Karpas-422 (cell line): ENCODE data around the gene DNASE1L2. TPM values are rescaled to one million over a fixed set of nuclear protein-coding genes. Genes with fewer than 3 reads are reported as not detected.
A peak's percentile ranks its signal among the peaks of the same experiment; 100 is the strongest.

ENCODE experiments used
- DNase-seq: peaks from one replicate; pipeline ENCODE4 v3.0.0-alpha.2; 2015
- H2AFZ ChIP-seq: fragments of 200-600 bp; sonication (generic); 2 replicates; pipeline ENCODE4 v1.6.1; 2014; ENCODE audit warnings: antibody characterized with exemption, low read length, mixed read lengths
- H3K27ac ChIP-seq: fragments of 200-600 bp; sonication (generic); 2 replicates; pipeline ENCODE4 v1.5.1; 2014; ENCODE audit warnings: mild to moderate bottlenecking, low read length, moderate library complexity
- H3K27me3 ChIP-seq: fragments of 200-600 bp; sonication (generic); 2 replicates; pipeline ENCODE4 v1.6.1; 2014; ENCODE audit warnings: low read length, mixed read lengths
- H3K36me3 ChIP-seq: fragments of 200-600 bp; sonication (generic); 2 replicates; pipeline ENCODE4 v1.6.1; 2014; ENCODE audit warnings: low read length, mixed read lengths; ENCODE audit not compliant: insufficient read depth
- H3K4me1 ChIP-seq: fragments of 200-600 bp; sonication (generic); 2 replicates; pipeline ENCODE4 v1.6.1; 2014; ENCODE audit warnings: mild to moderate bottlenecking, low read length, mixed read lengths
- H3K4me2 ChIP-seq: fragments of 200-600 bp; sonication (generic); 2 replicates; pipeline ENCODE4 v1.6.1; 2014; ENCODE audit warnings: low read length, low read depth, mild to moderate bottlenecking; ENCODE audit not compliant: poor library complexity, severe bottlenecking
- H3K4me3 ChIP-seq: fragments of 200-600 bp; sonication (generic); 2 replicates; pipeline ENCODE4 v1.5.1; 2014; ENCODE audit warnings: mild to moderate bottlenecking, antibody characterized with exemption, low read length, mixed read lengths
- H3K79me2 ChIP-seq: fragments of 200-600 bp; sonication (generic); 2 replicates; pipeline ENCODE4 v1.6.1; 2014; ENCODE audit warnings: mild to moderate bottlenecking, low read length, mixed read lengths
- H3K9ac ChIP-seq: fragments of 200-600 bp; sonication (generic); 2 replicates; pipeline ENCODE4 v1.6.0; 2014; ENCODE audit warnings: low read length
- H3K9me2 ChIP-seq: fragments of 200-600 bp; sonication (generic), shearing (Covaris generic); replicated peaks from 2 replicates; pipeline ENCODE4 v1.6.0; 2014; ENCODE audit warnings: mild to moderate bottlenecking, low read length, moderate library complexity; ENCODE audit not compliant: insufficient read depth
- H3K9me3 ChIP-seq: fragments of 300-700, 200-600 bp; sonication (generic); 2 replicates; pipeline ENCODE4 v1.6.1; 2014; ENCODE audit warnings: low read length, mixed read lengths
- H4K20me1 ChIP-seq: fragments of 200-600 bp; sonication (generic); 2 replicates; pipeline ENCODE4 v1.6.1; 2014; ENCODE audit warnings: mild to moderate bottlenecking, antibody characterized with exemption, low read length, low read depth; ENCODE audit not compliant: insufficient read depth
- total RNA-seq: library from RNA; depleted of rRNA; stranded (reverse); fragments of >200 nt; shearing (Covaris generic); gene quantifications from 2 replicates; pipeline ENCODE4 v1.2.3, GENCODE V29; 2014; ENCODE audit warnings: low replicate concordance

Gene DNASE1L2
- total RNA-seq, 1 experiment from 2014 or later: 0.78 TPM

GRCh38 chr16:2210386-2211365, 25.6 kb upstream of the DNASE1L2 start, which contains the start of gene BRICD5:
BRICD5 (minus strand) TSS chr16:2210863; CDS start chr16:2210833, 30 bp downstream.
- peaks cover 50% of the 10 kb centered on the region for H3K79me2 ChIP-seq
- no peak within 1 kb of the TSS for H3K27ac ChIP-seq
- H3K9me2 ChIP-seq: no peaks in the 10 kb centered on the region
- peak within 1 kb of the TSS; percentile 96; the same call in 1 of the 2 replicates for H3K9ac ChIP-seq
- H3K4me1 ChIP-seq: peaks cover 43% of the 10 kb centered on the region
- H3K36me3 ChIP-seq: 0 out of 2 replicates have a peak, but pooled peaks cover 5% of the 10 kb centered on the region
- no peak within 1 kb of the TSS for H3K4me2 ChIP-seq
- H2AFZ ChIP-seq: no peak within 1 kb of the TSS
- no peak within 1 kb of the TSS for H3K4me3 ChIP-seq
- peaks cover 16% of the 10 kb centered on the region; the same call in 1 of the 2 replicates for H4K20me1 ChIP-seq
- peak; percentile 57 for DNase-seq
- H3K27me3 ChIP-seq: no peaks in the 10 kb centered on the region
- H3K9me3 ChIP-seq: no peaks in the 10 kb centered on the region

- peaks cover 44% of the 10 kb centered on the region for H3K79me2 ChIP-seq
- H3K4me2 ChIP-seq: peak overlapping the region; percentile 81
- H3K9me3 ChIP-seq: no peaks in the 10 kb centered on the region
- peak overlapping the region; percentile 96 for H3K9ac ChIP-seq
- H4K20me1 ChIP-seq: peaks cover 16% of the 10 kb centered on the region; the same call in 1 of the 2 replicates
- peak overlapping the region; percentile 67 for H3K27ac ChIP-seq
- H3K27me3 ChIP-seq: no peaks in the 10 kb centered on the region
- H3K36me3 ChIP-seq: 0 out of 2 replicates have a peak, but pooled peaks cover 3% of the 10 kb centered on the region
- no peaks in the 10 kb centered on the region for H3K9me2 ChIP-seq
- H2AFZ ChIP-seq: no peak overlapping the region
- H3K4me1 ChIP-seq: peaks cover 39% of the 10 kb centered on the region
- peak overlapping the region; percentile 81; the same call in 1 of the 2 replicates for H3K4me3 ChIP-seq
- DNase-seq: peak; percentile 73
Observed at GRCh38 chr16:2211923-2212347, 24.3 kb upstream of the DNASE1L2 start.

- H3K9me2 ChIP-seq: no peaks in the 10 kb centered on the region
- peak overlapping the region; percentile 96 for H3K9ac ChIP-seq
- peaks cover 16% of the 10 kb centered on the region; the same call in 1 of the 2 replicates for H4K20me1 ChIP-seq
- no peaks in the 10 kb centered on the region for H3K36me3 ChIP-seq
- H3K4me2 ChIP-seq: peak overlapping the region; percentile 81
- DNase-seq: peak; percentile 71
- no peaks in the 10 kb centered on the region for H3K9me3 ChIP-seq
- H3K27ac ChIP-seq: peak overlapping the region; percentile 67
- H3K27me3 ChIP-seq: no peaks in the 10 kb centered on the region
- H3K4me3 ChIP-seq: peak overlapping the region; percentile 81
- peaks cover 32% of the 10 kb centered on the region for H3K4me1 ChIP-seq
- no peak overlapping the region for H2AFZ ChIP-seq
- peaks cover 41% of the 10 kb centered on the region for H3K79me2 ChIP-seq
Observed at GRCh38 chr16:2212362-2213324, 23.6 kb upstream of the DNASE1L2 start.

GRCh38 chr16:2213817-2214718, 22.2 kb upstream of the DNASE1L2 start:
- peak overlapping the region; percentile 81 for H3K4me2 ChIP-seq
- H3K4me1 ChIP-seq: peaks cover 28% of the 10 kb centered on the region
- peaks cover 34% of the 10 kb centered on the region for H3K79me2 ChIP-seq
- no peaks in the 10 kb centered on the region for H3K9me2 ChIP-seq
- H3K4me3 ChIP-seq: peak overlapping the region; percentile 81
- peak overlapping the region; percentile 96 for H3K9ac ChIP-seq
- H3K27ac ChIP-seq: peak overlapping the region; percentile 68
- DNase-seq: peak; percentile 66
- peaks cover 16% of the 10 kb centered on the region; the same call in 1 of the 2 replicates for H4K20me1 ChIP-seq
- H2AFZ ChIP-seq: no peak overlapping the region
- H3K36me3 ChIP-seq: no peaks in the 10 kb centered on the region
- no peaks in the 10 kb centered on the region for H3K27me3 ChIP-seq
- no peaks in the 10 kb centered on the region for H3K9me3 ChIP-seq

GRCh38 chr16:2214719-2214968, 21.6 kb upstream of the DNASE1L2 start, which contains the start of gene PGP:
PGP (minus strand) TSS chr16:2214840; CDS start chr16:2214777, 63 bp downstream.
- H3K9me3 ChIP-seq: no peaks in the 10 kb centered on the region
- H3K9me2 ChIP-seq: no peaks in the 10 kb centered on the region
- peaks cover 28% of the 10 kb centered on the region for H3K4me1 ChIP-seq
- H3K36me3 ChIP-seq: no peaks in the 10 kb centered on the region
- peak within 1 kb of the TSS; percentile 96 for H3K9ac ChIP-seq
- no peak for DNase-seq
- H4K20me1 ChIP-seq: peaks cover 16% of the 10 kb centered on the region; the same call in 1 of the 2 replicates
- no peak within 1 kb of the TSS for H2AFZ ChIP-seq
- H3K4me3 ChIP-seq: peak within 1 kb of the TSS; percentile 83
- peaks cover 34% of the 10 kb centered on the region for H3K79me2 ChIP-seq
- H3K27ac ChIP-seq: peak within 1 kb of the TSS; percentile 87
- no peaks in the 10 kb centered on the region for H3K27me3 ChIP-seq
- peak within 1 kb of the TSS; percentile 93 for H3K4me2 ChIP-seq

- Histone ChIP-seq H3K4me2 (peak overlapping the region; percentile 30), H3K9ac (no peak overlapping the region)
Observed at GRCh38 chr16:2216330-2216729, 19.9 kb upstream of the DNASE1L2 start.

More at GRCh38 chr16:2216330-2216729, 19.9 kb upstream of the DNASE1L2 start:
- Histone ChIP-seq H3K27ac (no peak overlapping the region), H3K9me3 (no peaks in the 10 kb centered on the region), H3K4me1 (peaks cover 28% of the 10 kb centered on the region), H2AFZ (no peak overlapping the region), H3K79me2 (peaks cover 34% of the 10 kb centered on the region), H3K9me2 (no peaks in the 10 kb centered on the region), H3K27me3 (no peaks in the 10 kb centered on the region), H3K36me3 (no peaks in the 10 kb centered on the region), H4K20me1 (peaks cover 16% of the 10 kb centered on the region; the same call in 1 of the 2 replicates), H3K4me3 (peak overlapping the region; percentile 32; the same call in 1 of the 2 replicates)
- DNase-seq: no peak
